H9 (cell line): ENCODE measurements around the gene SERTAD2. TPM values are rescaled to one million over a fixed set of nuclear protein-coding genes. Genes with fewer than 3 reads are reported as not detected.

Source experiments
- DNase-seq: peaks from one replicate; pipeline ENCODE4 v3.0.0-alpha.2; 2017
- H2AFZ ChIP-seq: one replicate; pipeline ENCODE4 v1.6.1; 2013; ENCODE audit warnings: mild to moderate bottlenecking, low read length, control low read depth, moderate library complexity
- H2AK5ac ChIP-seq: 2 replicates; pipeline ENCODE4 v1.6.1; 2013; ENCODE audit warnings: low read length, control low read depth, mixed read lengths; ENCODE audit not compliant: insufficient read length
- H2BK120ac ChIP-seq: one replicate; pipeline ENCODE4 v1.6.1; 2013; ENCODE audit warnings: low read depth, mild to moderate bottlenecking, low read length, control low read depth, inconsistent platforms; ENCODE audit not compliant: poor library complexity, severe bottlenecking
- H2BK12ac ChIP-seq: 2 replicates; pipeline ENCODE4 v1.6.1; 2013; ENCODE audit warnings: low read length, control low read depth, mixed read lengths, low read depth; ENCODE audit not compliant: insufficient read length
- H2BK15ac ChIP-seq: 2 replicates; pipeline ENCODE4 v1.6.1; 2013; ENCODE audit warnings: low read depth, low read length, control low read depth
- H2BK20ac ChIP-seq: one replicate; pipeline ENCODE4 v1.6.1; 2013; ENCODE audit warnings: low read depth, mild to moderate bottlenecking, low read length, control low read depth, inconsistent platforms; ENCODE audit not compliant: poor library complexity, severe bottlenecking
- H2BK5ac ChIP-seq: 2 replicates; pipeline ENCODE4 v1.6.1; 2013; ENCODE audit warnings: low read length, control low read depth, mixed read lengths; ENCODE audit not compliant: insufficient read length
- H3K14ac ChIP-seq: 2 replicates; pipeline ENCODE4 v1.6.1; 2013; ENCODE audit warnings: low read length, control low read depth; ENCODE audit not compliant: insufficient read depth
- H3K18ac ChIP-seq: 2 replicates; pipeline ENCODE4 v1.6.1; 2013; ENCODE audit warnings: low read depth, mild to moderate bottlenecking, mixed read lengths, low read length, control low read depth; ENCODE audit not compliant: insufficient read length
- H3K23ac ChIP-seq: 2 replicates; pipeline ENCODE4 v1.6.1; 2013; ENCODE audit warnings: low read length, control low read depth, mixed read lengths, low read depth; ENCODE audit not compliant: insufficient read length
- H3K23me2 ChIP-seq: 2 replicates; pipeline ENCODE4 v1.6.1; 2013; ENCODE audit warnings: low read depth, mild to moderate bottlenecking, mixed read lengths, low read length, control low read depth; ENCODE audit not compliant: insufficient read length, poor library complexity, severe bottlenecking
- H3K27ac ChIP-seq: 2 replicates; pipeline ENCODE4 v1.5.1; 2013; ENCODE audit warnings: low read length, control low read depth, mixed read lengths, low read depth; ENCODE audit not compliant: insufficient read length
- H3K27me3 ChIP-seq: 2 replicates; pipeline ENCODE4 v1.6.1; 2013; ENCODE audit warnings: low read length, control low read depth, inconsistent platforms; ENCODE audit not compliant: insufficient read depth
- H3K4ac ChIP-seq: 2 replicates; pipeline ENCODE4 v1.6.1; 2013; ENCODE audit warnings: low read depth, mild to moderate bottlenecking, control low read depth, inconsistent platforms, low read length, moderate library complexity
- H3K4me1 ChIP-seq: 2 replicates; pipeline ENCODE4 v1.6.1; 2013; ENCODE audit warnings: low read length, control low read depth, inconsistent platforms; ENCODE audit not compliant: insufficient read depth
- H3K4me2 ChIP-seq: 2 replicates; pipeline ENCODE4 v1.6.1; 2013; ENCODE audit warnings: low read length, control low read depth, mixed read lengths; ENCODE audit not compliant: insufficient read length, insufficient read depth
- H3K56ac ChIP-seq: 2 replicates; pipeline ENCODE4 v1.6.1; 2013; ENCODE audit warnings: low read depth, mild to moderate bottlenecking, mixed read lengths, low read length, control low read depth; ENCODE audit not compliant: insufficient read length
- H3K79me1 ChIP-seq: 2 replicates; pipeline ENCODE4 v1.6.1; 2013; ENCODE audit warnings: low read depth, mild to moderate bottlenecking, moderate library complexity, low read length, control low read depth, inconsistent platforms; ENCODE audit not compliant: insufficient read depth, poor library complexity, severe bottlenecking
- H3K79me2 ChIP-seq: 2 replicates; pipeline ENCODE4 v1.6.1; 2013; ENCODE audit warnings: low read length, control low read depth, inconsistent platforms; ENCODE audit not compliant: insufficient read depth
- H3K9ac ChIP-seq: 2 replicates; pipeline ENCODE4 v1.6.1; 2013; ENCODE audit warnings: low read length, control low read depth, mixed read lengths; ENCODE audit not compliant: insufficient read length; ENCODE audit errors: extremely low read depth
- H3K9me3 ChIP-seq: one replicate; pipeline ENCODE4 v1.6.1; 2013; ENCODE audit warnings: low read depth, low read length, inconsistent platforms; ENCODE audit not compliant: control insufficient read depth
- H3T11ph ChIP-seq: one replicate; pipeline ENCODE4 v1.6.1; 2013; ENCODE audit warnings: mild to moderate bottlenecking, low read length, control low read depth, inconsistent platforms
- H4K20me1 ChIP-seq: one replicate; pipeline ENCODE4 v1.6.1; 2013; ENCODE audit not compliant: control insufficient read depth, insufficient read length, insufficient read depth
- H4K5ac ChIP-seq: 2 replicates; pipeline ENCODE4 v1.6.1; 2013; ENCODE audit warnings: low read depth, mild to moderate bottlenecking, mixed read lengths, low read length, control low read depth; ENCODE audit not compliant: insufficient read length
- H4K8ac ChIP-seq: replicated peaks from 2 replicates; pipeline ENCODE4 v1.6.1; 2013; ENCODE audit warnings: low read length, control low read depth, mixed read lengths, low read depth; ENCODE audit not compliant: insufficient read length
- H4K91ac ChIP-seq: 2 replicates; pipeline ENCODE4 v1.6.1; 2013; ENCODE audit warnings: low read depth, mild to moderate bottlenecking, moderate library complexity, mixed read lengths, low read length, control low read depth; ENCODE audit not compliant: insufficient read length
- H3K27ac Mint-ChIP-seq, 3 experiments: 2 replicates in 2 of 3; 3 replicates in 1 of 3; pipeline ENCODE4 v1.8.0; 2020 to 2021; ENCODE audit warnings: mixed read lengths in 3 of 3, mild to moderate bottlenecking in 1 of 3, moderate library complexity in 1 of 3
- H3K27me3 Mint-ChIP-seq: 2 replicates; pipeline ENCODE4 v1.8.0; 2021; ENCODE audit warnings: low read depth, mild to moderate bottlenecking, moderate library complexity, mixed read lengths
- H3K36me3 Mint-ChIP-seq, 3 experiments: 2 replicates in 2 of 3; 3 replicates in 1 of 3; pipeline ENCODE4 v1.8.0; 2020 to 2021; ENCODE audit warnings: low read depth in 3 of 3, mixed read lengths in 3 of 3; ENCODE audit not compliant: insufficient read depth in 1 of 3
- H3K4me1 Mint-ChIP-seq, 2 experiments: 2 replicates each; pipeline ENCODE4 v1.8.0; 2020; ENCODE audit warnings: mixed read lengths in 2 of 2
- H3K4me3 Mint-ChIP-seq, 2 experiments: 2 replicates in 1 of 2; 3 replicates in 1 of 2; pipeline ENCODE4 v1.8.0; 2020 to 2021; ENCODE audit warnings: mild to moderate bottlenecking in 2 of 2, mixed read lengths in 2 of 2, moderate library complexity in 1 of 2
- H3K9me3 Mint-ChIP-seq, 2 experiments: 2 replicates in 1 of 2; 3 replicates in 1 of 2; pipeline ENCODE4 v1.8.0; 2020; ENCODE audit warnings: mild to moderate bottlenecking in 2 of 2, mixed read lengths in 2 of 2, moderate library complexity in 1 of 2
- WGBS: extraction: QIAGEN DNeasy Blood & Tissue Kit; methylation state at CpG from one replicate; pipeline ENCODE4 v1.1.7; 2013; ENCODE audit warnings: missing lambda C conversion rate, low lambda C conversion rate, mixed read lengths; ENCODE audit not compliant: insufficient read length; ENCODE audit errors: extremely low coverage; 5-methylcytosine and 5-hydroxymethylcytosine counted together
- total RNA-seq: library from RNA; stranded (reverse); gene quantifications from 2 replicates; pipeline ENCODE4 v1.2.1, GENCODE V29; 2021
- TF ChIP-seq, protein P1 (sequence below): fragments of 200-600 bp; sonication (generic); conservative IDR thresholded peaks from 3 replicates; pipeline ENCODE4 v1.8.0; 2021; ENCODE audit warnings: antibody characterized with exemption, mild to moderate bottlenecking

The SERTAD2 gene
- total RNA-seq, 1 experiment from 2014 or later = 3.5 TPM

GRCh38 chr2:64692401-64692800 lies 38.7 kb upstream of the SERTAD2 start:
- Histone ChIP-seq H3K79me2 (no peaks in the 10 kb centered on the region), H3T11ph (no peak overlapping the region), H2BK120ac (no peak overlapping the region), H3K4me1 (no peaks in the 10 kb centered on the region; the same call in 1 of the 2 replicates), H3K9me3 (no peaks in the 10 kb centered on the region), H3K27ac (no peak overlapping the region), H4K91ac (no peak overlapping the region), H3K18ac (no peak overlapping the region), H2AFZ (no peak overlapping the region), H3K14ac (no peak overlapping the region), H3K4ac (no peak overlapping the region), H3K27me3 (no peaks in the 10 kb centered on the region; the same call in 1 of the 2 replicates), H3K79me1 (no peaks in the 10 kb centered on the region), H3K23me2 (no peaks in the 10 kb centered on the region), H2BK5ac (no peak overlapping the region), H3K9ac (no peak overlapping the region), H4K20me1 (no peaks in the 10 kb centered on the region), H3K4me2 (no peak overlapping the region), H3K23ac (no peak overlapping the region), H4K5ac (no peak overlapping the region), H3K56ac (no peak overlapping the region), H2AK5ac (no peak overlapping the region), H4K8ac (no peak overlapping the region), H2BK20ac (no peak overlapping the region), H2BK15ac (no peak overlapping the region), H2BK12ac (no peak overlapping the region)
- Mint-ChIP-seq H3K27ac (no peak overlapping the region), H3K27me3 (no peaks in the 10 kb centered on the region; the same call in 1 of the 2 replicates), H3K4me3 (no peak overlapping the region), H3K9me3 (peaks cover 2 to 3% of the 10 kb centered on the region in 2 experiments; a peak in 2 of 5 replicates), H3K4me1 (peaks cover 14 to 15% of the 10 kb centered on the region in 2 experiments), H3K36me3 (no peaks in the 10 kb centered on the region; a peak in 3 of 7 replicates)
- WGBS = no CpG with 5 or more reads among the region's 4 CpGs
- DNase-seq = no peak
- TF ChIP-seq, protein P1, sequence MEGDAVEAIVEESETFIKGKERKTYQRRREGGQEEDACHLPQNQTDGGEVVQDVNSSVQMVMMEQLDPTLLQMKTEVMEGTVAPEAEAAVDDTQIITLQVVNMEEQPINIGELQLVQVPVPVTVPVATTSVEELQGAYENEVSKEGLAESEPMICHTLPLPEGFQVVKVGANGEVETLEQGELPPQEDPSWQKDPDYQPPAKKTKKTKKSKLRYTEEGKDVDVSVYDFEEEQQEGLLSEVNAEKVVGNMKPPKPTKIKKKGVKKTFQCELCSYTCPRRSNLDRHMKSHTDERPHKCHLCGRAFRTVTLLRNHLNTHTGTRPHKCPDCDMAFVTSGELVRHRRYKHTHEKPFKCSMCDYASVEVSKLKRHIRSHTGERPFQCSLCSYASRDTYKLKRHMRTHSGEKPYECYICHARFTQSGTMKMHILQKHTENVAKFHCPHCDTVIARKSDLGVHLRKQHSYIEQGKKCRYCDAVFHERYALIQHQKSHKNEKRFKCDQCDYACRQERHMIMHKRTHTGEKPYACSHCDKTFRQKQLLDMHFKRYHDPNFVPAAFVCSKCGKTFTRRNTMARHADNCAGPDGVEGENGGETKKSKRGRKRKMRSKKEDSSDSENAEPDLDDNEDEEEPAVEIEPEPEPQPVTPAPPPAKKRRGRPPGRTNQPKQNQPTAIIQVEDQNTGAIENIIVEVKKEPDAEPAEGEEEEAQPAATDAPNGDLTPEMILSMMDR = no peak
